HK-2 (cell line): ENCODE measurements around the gene ABCB4.

ENCODE experiments used
- DNase-seq: peaks from one replicate; pipeline ENCODE4 v3.0.0-alpha.2; 2018; ENCODE audit not compliant: unreplicated experiment

The ABCB4 gene

DNA sequence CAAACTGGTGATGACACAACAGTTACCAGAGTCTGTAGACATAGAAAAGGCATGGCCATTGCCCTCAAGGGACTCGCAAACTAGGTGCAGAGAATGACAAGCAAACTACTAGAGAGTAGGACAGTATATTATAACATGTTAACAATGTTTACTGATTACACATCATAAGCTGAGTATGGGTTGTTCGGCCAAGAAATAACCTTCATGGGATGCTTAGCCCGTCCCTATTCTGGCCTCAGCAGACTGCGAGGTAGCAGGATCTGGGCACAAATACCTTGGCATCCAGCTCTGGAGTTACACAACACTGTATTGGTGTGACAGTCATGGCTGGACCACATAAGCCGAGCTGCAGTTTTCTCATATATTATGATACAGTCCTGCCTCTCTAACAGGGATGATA lies 51.4 kb downstream of the ABCB4 start:
- DNase-seq: no peak

DNA sequence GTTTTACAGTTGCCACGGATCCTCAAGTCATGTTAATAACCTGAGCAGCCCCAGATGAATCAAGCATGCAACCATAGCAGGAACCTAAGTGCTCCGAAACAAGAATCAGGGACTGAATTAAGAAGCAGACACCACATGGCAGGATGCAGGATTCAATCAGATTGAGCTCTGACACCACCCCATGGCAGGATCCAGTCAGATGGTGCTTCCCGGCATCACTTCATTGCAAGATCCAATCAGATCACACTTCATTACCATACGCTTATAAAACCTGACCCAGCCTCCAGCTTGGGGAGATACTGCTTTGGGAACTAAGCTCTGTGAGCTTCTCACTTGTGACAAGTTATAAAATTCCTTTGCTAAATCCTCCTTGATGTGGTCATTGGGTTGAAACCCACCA lies 55.3 kb downstream of the ABCB4 start:
- no peak for DNase-seq

DNA sequence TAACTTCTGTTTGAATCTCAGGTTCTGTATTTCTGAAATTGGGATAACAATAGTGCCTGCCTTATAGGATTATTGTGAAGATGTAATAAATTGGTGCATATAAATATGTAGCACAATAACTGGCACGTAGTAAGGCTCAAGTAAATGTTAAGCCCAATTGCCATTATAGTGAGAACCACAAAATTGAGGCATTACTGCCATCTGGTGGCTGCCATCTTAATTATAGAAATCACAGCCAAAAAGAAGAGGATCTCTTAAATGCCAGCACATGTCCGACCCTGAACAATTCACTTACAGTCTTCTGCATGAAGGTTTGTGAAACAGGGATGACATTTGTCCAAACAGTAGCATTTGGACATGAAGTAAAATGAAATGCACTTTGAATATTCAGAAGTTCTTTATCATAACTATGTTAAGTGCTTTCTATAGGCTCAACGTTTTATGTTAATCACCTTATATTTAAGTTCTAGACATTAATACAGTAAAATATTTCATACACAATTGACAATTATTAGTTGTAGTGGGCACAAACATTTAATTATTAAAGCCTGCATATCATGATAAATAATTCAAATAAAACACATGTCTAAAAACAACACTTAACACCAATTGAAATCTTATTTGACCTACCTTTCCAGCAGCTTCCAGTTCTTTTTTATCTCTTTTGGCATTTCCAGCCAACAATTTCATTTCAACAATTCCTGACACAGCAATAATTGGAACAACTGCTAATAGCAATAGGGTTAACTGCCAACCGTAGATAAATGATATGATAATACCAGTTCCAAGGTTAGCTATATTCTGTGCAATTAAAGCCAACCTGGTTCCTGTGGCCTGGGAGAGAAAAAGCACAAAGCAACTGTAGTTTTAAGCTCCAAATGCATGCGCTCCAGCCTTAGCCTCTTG lies 58.5 kb downstream of the ABCB4 start:
- DNase-seq: peak; percentile 27

DNA sequence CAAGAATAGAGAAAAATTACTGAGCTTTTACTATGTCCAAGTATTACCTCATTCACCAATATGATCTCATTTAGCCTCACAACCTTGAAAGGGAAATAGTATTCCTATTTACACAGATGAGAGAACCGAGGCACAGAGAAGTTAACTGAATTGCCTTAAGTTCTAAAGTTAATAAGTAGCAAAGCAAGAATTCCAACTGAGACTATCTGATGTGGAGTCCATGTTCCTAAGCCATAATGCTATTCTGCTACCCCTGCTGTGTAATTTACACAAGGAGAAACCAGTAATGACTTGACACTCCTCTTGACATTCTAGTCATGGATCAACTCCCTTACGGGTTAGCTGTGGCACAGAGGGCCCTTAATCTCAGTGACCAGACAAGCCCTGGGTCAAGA lies 60.7 kb downstream of the ABCB4 start:
- DNase-seq: peak; percentile 37

DNA sequence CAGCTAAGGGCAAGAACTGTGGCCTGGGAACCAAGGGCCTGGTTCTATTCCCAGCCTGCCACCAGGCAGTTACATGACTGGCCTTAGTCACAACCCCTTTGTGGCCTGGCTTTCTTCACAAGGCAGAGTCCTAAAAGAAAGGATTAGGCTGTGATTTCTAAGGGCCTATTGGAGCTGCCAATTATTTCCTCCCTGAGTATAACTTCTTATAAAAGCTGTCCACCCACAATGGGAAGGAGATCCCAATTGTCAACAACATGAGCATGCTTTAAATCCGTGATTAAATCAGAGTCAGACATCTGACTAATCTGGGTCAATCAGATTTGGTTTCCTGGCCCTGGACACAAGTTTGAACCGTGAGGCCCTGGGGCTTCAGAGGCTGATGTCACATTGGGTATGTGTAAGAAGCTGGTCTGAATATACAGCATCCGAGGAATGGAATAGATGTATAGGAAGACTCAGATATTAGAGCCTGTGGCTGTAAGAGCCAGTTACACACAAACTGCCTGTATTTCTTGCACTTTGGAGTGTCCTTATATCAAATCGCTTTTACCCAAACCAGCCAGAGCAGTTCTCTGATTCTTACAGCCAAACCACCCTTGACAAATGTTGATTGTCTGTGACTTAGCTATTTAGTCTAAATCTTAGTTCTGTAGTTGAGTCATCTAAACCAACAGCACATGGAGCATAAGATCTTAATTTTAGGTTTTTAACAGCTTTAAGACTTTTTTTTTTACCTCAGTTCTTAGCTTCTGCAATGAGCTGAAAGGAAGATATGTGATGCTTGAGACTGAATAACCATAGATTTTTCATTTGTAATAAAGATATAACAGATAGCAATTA lies 61.3 kb downstream of the ABCB4 start:
- peak; percentile 15 for DNase-seq

DNA sequence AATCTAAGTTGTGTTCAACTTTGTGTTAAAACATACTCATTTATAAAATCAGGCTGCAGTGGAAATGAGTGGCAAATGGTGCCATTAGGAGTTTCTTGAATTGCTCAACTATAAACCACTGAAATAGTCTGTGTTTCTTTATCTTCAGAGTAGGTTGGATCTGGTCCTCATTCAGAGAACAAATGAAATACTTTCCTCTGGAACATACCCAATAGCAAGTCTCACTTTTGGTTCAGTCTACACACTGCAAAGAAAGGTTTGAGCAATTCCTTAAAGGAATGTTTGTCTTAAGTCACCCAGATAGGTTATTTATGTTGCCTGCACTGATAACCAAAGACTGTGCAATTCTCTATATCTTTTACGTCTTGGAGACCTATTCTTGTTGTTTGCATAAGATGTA lies 62.5 kb downstream of the ABCB4 start:
- no peak for DNase-seq

DNA sequence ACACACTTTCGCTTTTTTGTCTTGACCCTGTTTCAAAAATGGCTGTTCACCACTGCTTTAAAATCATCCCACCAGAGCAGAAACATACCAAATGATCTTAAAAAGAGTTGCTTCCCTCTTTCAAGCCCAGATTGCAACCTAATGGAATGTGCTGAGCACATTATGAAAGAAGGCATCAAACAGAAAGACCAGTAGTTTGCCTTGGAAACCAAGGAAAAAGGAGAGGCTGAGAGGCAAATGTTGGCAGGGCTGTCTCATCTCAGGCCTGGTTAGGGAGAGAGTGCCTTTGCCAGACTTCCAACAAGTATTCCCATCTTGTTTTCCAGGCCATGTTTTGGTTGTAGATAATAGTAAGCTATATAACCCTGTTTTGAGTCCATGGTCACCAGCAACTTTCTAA lies 64.3 kb downstream of the ABCB4 start:
- DNase-seq: no peak

DNA sequence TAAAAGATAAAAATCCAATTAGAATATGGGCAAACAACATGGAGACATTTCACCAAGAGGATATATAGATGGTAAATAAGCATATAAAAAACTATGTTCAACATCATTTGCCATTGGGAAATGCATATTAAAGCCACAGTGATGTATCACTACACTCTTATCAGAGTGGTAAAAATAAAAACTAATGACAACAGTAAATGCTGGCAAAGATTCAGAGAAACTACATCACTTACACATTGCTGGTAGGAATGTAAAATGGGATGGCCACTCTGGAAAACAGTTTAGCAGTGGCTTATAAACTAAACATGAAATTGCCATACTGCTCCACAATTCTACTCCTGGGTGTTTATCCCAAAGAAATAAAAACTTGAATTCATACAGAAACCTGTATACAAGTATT lies 70.8 kb downstream of the ABCB4 start:
- DNase-seq: no peak

DNA sequence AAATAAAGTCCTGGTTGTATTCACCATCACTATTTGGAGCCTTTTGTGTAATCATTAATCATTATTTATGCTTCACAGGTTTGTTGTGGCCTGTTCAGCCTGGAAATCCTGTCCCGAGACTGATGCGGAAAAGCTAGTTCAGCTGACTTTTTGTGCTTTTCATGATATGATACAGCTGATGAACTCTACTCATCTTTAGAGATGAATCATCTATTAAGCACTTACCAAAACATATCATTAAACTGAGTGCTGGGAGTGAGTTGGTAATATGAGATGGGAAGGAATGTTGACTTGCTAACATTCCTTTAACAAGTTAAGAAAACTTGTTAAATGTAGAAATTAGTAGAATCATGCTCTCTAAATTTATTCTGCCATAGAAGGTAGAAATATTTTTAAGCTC lies 77.0 kb downstream of the ABCB4 start:
- DNase-seq: peak; percentile 14

DNA sequence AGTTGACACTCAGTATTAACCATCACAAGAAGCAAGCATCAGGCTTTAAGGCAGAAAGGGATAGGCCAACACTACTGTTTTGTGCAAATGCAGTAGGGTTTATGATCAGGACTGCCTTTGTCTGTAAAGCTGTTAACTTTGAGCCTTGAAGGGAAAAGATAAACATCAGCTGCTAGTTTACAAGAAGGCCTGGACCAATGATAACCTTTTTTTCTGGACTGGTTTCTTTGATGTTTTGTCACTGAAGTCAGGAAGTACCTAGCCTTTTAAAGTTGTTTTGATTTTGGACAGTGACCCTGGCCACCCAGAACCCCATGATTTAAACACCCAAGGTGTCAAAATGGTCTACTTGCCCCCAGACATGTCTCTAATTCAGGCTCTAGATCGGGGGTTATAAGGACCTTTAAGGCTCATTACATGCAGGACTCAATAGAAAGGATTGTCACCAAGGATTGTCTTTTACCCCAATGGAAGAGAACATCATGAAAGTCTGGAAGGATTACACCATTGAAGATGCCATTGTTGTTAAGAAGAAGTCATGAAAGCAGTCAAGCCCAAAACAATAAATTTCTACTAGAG lies 79.9 kb downstream of the ABCB4 start:
- DNase-seq: no peak

DNA sequence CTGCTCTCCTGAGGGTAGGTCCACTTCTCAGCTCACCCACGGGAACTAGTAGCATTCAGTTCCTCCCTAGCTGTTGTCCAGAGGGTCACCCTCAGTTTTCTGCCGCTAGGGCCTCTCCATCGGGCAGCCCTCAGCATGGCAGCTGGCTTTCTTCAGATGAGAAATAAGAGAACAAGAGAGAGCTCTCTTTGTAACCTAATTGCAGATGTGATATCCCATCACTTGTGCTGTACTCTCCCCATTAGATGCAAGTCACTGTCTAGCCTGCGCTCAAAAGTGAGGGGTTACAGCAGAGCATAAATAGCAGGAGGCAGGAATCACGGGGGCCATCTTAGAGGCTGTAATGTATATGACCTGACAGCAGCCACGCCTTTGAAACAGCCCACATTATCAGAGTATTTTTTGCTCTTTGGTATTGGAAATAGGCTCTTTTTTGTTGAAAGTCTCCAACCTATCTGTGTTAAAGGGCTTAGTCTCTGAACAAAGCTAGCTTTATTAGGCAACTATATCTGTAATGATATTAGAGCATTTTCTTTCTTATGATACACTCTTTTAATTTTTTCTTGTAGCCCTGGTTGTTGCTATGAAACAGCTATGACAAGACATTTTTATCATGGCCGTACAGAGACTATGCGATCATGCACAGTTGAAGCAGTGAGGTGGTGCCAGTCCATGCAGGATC lies 84.3 kb downstream of the ABCB4 start:
- no peak for DNase-seq

DNA sequence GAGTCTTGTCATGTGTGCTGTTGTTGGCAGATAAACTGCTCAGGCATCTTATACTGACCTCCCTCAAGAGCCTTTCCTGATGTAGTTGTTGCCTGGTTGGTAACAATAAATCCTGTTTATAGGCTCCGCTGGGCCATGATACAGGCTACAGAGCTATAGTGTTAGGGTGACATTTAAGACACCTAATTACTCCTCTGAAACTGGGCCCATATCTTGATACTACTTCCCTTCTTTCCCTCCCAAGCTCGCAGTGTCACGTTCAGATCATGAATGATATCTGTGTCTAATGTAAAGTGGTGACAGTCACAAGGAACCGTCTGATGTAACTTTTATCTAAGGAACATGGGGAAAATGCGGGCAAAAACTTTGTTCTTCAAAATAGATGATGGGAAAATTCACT lies 94.6 kb downstream of the ABCB4 start:
- DNase-seq: no peak

DNA sequence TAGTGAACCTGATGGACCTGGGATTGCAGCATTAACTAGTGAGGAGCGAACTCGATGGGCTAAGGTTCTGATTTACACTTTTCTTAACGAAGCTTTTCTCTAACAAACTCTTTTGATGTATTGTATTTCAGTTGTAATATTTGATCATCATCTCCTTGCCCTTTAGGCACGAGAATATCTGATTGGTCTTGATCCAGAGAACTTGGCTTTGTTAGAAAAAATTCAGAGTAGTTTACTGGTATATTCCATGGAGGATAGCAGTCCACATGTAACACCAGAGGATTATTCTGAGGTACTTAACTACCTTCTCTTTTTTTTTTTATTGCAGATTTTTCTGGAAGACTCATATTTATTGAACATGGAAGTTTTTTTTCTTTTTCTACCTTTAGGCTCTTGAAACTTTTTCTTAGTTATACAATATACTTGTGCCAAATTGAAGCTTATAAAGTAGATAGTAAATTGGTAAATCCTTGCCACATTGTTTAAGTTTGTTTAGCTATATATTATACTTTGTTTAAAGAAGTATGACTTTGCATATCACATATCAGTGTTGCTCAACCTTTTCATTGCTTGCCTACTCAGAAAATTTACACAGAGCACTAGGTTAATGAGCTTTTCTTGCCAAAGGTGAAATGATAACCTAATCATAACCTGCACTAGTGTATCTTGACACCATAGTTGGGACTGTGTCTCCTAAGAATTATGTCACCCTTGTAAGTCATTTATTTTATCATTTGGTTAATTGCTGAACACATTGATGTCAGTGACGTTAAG lies 99.6 kb downstream of the ABCB4 start:
- DNase-seq: no peak

DNA sequence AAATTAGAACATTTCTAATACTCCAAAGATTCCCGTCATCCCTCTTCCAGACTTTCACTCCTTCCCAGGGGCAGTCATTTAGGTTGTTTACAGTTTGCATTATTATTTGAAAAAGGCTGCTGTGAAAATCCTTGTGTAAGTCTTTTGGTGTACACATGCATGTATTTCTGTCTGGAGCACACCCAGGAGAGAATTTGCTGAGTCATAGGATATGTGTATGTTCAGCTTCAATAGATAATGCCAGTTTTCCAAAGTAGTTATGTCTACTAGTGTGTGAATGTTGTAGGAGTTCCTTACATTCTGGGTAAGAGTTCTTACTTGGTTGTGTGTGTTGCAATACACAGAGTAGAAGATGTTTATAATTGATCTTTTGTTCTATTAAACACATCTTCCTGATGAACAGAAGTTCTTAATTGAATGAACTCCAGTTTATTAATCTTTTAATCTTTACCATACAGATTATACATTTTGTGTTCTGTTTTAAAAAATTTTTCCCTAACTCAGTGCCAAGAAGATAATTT lies 104.8 kb downstream of the ABCB4 start:
- DNase-seq: no peak

DNA sequence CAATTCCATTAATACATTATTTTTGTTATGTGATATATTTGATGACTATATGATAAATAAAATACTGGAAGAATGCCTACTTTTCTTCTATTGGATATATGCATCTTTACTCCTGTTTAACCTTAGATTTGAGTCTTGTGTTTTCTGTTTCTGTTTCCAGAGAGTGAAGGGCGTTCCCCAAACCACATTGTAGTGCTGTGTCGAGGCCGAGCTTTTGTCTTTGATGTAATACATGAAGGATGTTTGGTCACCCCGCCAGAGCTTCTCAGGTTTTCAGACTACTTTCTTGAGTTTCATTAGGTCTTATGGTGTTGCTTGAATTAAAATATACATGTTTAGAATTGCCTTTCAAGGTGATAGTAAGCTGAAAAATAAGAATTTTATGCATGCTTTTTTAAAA lies 106.3 kb downstream of the ABCB4 start:
- DNase-seq: no peak

DNA sequence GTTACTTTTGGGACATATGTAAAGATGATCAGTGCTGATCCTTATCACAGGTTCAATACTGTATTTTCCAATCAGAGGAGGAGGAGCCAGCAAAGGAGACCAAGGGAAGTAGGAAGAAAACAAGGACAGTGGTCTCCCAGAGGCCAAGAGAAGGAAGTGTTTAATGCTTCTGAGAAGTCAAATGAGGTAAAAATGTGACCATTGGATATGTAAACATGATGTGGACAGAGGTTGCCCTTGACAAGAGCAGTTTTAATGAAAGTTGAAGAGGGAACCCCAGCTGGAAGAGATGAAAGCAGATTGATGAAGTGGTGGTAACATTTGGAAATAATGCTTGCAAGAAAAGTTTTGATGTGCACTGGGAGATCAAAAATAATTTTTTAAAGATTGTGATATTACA lies 111.2 kb downstream of the ABCB4 start:
- no peak for DNase-seq

DNA sequence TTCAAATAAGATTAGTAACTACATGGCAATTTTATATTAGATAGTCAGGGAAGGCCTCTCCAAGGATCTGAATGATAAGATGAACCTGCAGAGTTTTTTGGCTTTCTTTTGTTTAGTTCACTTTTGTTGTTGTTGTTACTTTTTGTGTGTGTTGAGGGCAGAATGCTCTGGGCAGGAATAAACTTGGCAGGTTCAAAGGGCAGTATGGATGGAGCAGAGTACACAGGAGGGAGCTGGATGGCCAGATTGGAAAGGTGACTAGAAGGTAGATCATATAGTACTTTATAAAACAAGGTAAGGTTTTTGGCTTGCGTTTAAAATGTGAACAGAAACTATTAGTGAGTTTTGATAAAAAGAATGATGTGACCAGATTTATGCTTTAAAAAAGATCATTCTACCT lies 112.1 kb downstream of the ABCB4 start:
- DNase-seq: no peak

DNA sequence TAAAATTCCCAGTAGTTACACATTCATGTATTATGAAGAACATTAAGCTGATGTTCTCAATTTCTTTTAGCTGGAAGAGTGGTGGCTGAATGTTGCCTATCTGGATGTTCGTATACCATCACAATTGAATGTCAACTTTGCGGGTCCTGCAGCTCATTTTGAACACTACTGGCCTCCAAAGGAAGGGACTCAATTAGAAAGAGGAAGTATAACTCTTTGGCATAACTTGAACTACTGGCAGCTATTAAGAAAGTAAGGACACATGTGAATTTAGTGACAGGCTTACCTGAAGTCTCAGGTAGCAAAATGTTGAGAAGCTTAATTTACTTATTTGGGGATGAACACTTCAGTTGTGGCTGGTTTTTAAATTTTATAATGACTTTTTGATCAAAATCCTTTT lies 114.2 kb downstream of the ABCB4 start:
- no peak for DNase-seq

DNA sequence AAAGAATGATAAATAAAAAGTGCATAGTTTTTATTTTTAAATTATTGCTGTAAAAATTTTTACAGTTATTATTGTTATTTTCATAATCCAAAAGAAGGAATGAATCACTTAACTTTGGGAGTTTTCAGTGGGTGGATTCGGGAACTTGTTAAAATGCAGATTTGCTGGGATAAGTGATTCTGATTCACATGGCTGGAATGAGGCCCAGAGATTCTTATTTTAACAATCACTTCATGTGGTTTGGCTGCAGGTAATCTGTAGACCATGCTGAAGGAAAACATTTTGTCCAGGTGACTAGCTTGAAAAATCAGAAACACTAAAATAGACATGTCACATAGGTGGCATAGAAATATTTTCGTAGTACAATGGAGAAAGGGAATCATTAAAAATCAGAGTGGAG lies 116.1 kb downstream of the ABCB4 start:
- DNase-seq: no peak

DNA sequence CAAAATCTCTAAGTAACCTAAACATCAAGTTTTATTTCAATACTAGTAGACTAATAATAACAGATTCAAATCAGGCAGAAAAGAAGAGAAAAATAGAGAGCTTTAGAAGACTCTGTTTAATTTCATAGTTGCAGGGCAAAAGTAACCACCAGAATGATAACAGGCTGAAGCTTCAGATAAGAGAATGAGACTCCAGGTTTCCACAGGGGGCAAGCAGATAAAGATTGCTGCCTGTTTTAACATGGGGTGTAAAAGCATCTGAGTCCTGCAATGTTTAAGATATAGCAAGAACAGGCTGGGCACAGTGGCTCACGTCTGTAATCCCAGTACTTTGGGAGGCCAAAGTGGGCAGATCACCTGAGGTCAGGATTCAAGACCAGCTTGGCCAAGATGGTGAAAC lies 119.0 kb downstream of the ABCB4 start:
- no peak for DNase-seq

DNA sequence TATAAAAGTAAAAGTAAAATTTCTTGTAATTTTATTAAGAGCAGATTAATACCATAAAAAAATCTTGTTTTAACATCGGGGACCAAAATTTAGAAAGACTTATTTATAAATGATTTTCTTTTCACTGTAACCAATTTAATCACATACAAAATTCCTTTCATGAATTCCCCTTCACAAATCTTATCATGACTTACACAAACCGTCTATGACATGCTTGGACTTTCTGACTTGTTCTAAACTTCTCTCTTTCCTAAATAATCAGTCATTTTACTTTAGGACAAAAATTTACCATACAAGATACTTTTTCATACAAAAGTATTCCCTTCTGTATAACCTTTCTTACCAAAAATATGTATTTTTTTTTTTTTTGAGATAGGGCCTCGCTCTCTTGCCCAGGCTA lies 120.7 kb downstream of the ABCB4 start:
- DNase-seq: no peak
